Activated CD8-positive, alpha-beta memory T cell treated with anti-CD3 and anti-CD28 coated beads, Interleukin-2, amount 10 ng/mL, durations not matched to agents 7 days and 5 days (primary cell): ENCODE measurements around the gene ATXN2L. TPM values are rescaled to one million over a fixed set of nuclear protein-coding genes. Genes with fewer than 3 reads are reported as not detected.
"Not testable (repeated sequence)": the region's sequence is repeated elsewhere in the genome, so short reads cannot be mapped to it uniquely, and the experiment has no call there.

Source experiments
- ATAC-seq: fragments of 150-1000 bp; cut with Tn5 transposase; one replicate; pipeline ENCODE4 v1.10.0; 2021; ENCODE audit warnings: moderate library complexity
- CTCF ChIA-PET: fragments of 350-600 bp; sonication (Branson Sonifier 250); formaldehyde crosslinking; loops from one replicate; lab custom pipeline; 2021; ENCODE audit warnings: antibody characterized with exemption; lab: Charles Lee
- DNase-seq: peaks from one replicate; pipeline ENCODE4 v3.0.0-alpha.2; 2020
- H3K27ac Mint-ChIP-seq: one replicate; pipeline ENCODE4 v1.8.0; 2021; ENCODE audit warnings: mild to moderate bottlenecking, mixed read lengths
- H3K27me3 Mint-ChIP-seq: one replicate; pipeline ENCODE4 v1.8.0; 2021; ENCODE audit warnings: mixed read lengths
- H3K36me3 Mint-ChIP-seq: one replicate; pipeline ENCODE4 v1.8.0; 2021; ENCODE audit warnings: mild to moderate bottlenecking, mixed read lengths
- H3K4me1 Mint-ChIP-seq: one replicate; pipeline ENCODE4 v1.8.0; 2021; ENCODE audit warnings: mixed read lengths
- H3K4me3 Mint-ChIP-seq: one replicate; pipeline ENCODE4 v1.8.0; 2021; ENCODE audit warnings: mild to moderate bottlenecking, moderate library complexity, mixed read lengths
- H3K9me3 Mint-ChIP-seq: one replicate; pipeline ENCODE4 v1.8.0; 2022; ENCODE audit warnings: low read depth, mixed read lengths
- total RNA-seq, 2 experiments: library from RNA; stranded (reverse); gene quantifications; one replicate each; pipeline ENCODE4 v1.2.3, GENCODE V29; 2021

ATXN2L gene, protein sequence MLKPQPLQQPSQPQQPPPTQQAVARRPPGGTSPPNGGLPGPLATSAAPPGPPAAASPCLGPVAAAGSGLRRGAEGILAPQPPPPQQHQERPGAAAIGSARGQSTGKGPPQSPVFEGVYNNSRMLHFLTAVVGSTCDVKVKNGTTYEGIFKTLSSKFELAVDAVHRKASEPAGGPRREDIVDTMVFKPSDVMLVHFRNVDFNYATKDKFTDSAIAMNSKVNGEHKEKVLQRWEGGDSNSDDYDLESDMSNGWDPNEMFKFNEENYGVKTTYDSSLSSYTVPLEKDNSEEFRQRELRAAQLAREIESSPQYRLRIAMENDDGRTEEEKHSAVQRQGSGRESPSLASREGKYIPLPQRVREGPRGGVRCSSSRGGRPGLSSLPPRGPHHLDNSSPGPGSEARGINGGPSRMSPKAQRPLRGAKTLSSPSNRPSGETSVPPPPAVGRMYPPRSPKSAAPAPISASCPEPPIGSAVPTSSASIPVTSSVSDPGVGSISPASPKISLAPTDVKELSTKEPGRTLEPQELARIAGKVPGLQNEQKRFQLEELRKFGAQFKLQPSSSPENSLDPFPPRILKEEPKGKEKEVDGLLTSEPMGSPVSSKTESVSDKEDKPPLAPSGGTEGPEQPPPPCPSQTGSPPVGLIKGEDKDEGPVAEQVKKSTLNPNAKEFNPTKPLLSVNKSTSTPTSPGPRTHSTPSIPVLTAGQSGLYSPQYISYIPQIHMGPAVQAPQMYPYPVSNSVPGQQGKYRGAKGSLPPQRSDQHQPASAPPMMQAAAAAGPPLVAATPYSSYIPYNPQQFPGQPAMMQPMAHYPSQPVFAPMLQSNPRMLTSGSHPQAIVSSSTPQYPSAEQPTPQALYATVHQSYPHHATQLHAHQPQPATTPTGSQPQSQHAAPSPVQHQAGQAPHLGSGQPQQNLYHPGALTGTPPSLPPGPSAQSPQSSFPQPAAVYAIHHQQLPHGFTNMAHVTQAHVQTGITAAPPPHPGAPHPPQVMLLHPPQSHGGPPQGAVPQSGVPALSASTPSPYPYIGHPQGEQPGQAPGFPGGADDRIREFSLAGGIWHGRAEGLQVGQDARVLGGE
- total RNA-seq, result 100 to 1,000 TPM; 295 to 301 TPM

GRCh38 chr16:28822520-28823290 lies at the start of gene ATXN2L:
ATXN2L (plus strand) TSS chr16:28822999; CDS start chr16:28823260, 261 bp downstream.
- CTCF ChIA-PET, result interaction anchor here (1.1 to 4.7 kb wide), 5 partner anchors 15 to 151 kb away, joined by 3 to 22 read pairs (median 6); partner anchors contain the start of genes SPNS1 and TUFM
- H3K4me1 Mint-ChIP-seq, result peaks cover 49% of the 10 kb centered on the region
- DNase-seq (peak; percentile 97), ATAC-seq (peak; percentile 69)
- H3K9me3 Mint-ChIP-seq, result no peaks in the 10 kb centered on the region
- no peaks in the 10 kb centered on the region for H3K27me3 Mint-ChIP-seq
- peaks cover 40% of the 10 kb centered on the region for H3K36me3 Mint-ChIP-seq
- H3K4me3 Mint-ChIP-seq, result peak within 1 kb of the TSS; percentile 100
- H3K27ac Mint-ChIP-seq, result peak within 1 kb of the TSS; percentile 96

GRCh38 chr16:28781697-28782096 lies 41.1 kb upstream of the ATXN2L start:
- DNase-seq, CTCF ChIA-PET, H3K27me3 Mint-ChIP-seq, H3K4me3 Mint-ChIP-seq, H3K9me3 Mint-ChIP-seq, H3K4me1 Mint-ChIP-seq, H3K27ac Mint-ChIP-seq, ATAC-seq, H3K36me3 Mint-ChIP-seq: not testable (repeated sequence)

GRCh38 chr16:28782357-28782756 lies 40.4 kb upstream of the ATXN2L start:
- H3K4me1 Mint-ChIP-seq, result not testable (repeated sequence)

GRCh38 chr16:28802235-28803019 lies 20.4 kb upstream of the ATXN2L start:
- not testable (repeated sequence) for H3K27ac Mint-ChIP-seq

More at GRCh38 chr16:28782357-28782756, 40.4 kb upstream of the ATXN2L start:
- DNase-seq, ATAC-seq, CTCF ChIA-PET, H3K27ac Mint-ChIP-seq, H3K27me3 Mint-ChIP-seq, H3K4me3 Mint-ChIP-seq, H3K36me3 Mint-ChIP-seq, H3K9me3 Mint-ChIP-seq: not testable (repeated sequence)

DNA sequence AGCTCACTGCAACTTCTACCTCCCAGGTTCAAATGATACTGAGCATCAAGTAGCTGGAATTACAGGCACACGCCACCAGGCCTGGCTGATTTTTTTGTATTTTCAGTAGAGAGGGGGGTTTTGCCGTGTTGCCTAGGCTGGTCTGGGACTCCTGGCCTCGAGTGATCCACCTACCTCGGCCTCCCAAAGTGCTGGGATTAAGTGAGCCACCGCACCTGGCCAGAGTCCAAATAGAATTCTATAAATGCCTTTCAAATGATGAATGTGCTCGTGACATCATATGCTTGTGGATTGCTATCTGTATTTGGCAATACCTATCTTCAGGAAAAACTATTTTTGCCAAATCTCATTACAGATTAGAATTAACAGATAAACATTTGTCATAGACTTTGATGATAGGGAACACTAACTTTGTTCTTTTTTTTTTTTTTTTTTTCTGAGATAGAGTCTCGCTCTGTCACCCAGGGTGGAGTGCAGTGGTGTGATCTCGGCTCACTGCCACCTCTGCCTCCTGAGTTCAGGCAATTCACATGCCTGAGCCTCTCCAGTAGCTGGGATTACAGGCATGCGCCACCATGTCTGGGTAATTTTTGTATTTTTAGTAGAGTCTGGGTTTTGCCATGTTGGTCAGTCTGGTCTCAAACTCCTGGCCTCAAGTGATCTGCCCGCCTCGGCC lies 15.2 kb upstream of the ATXN2L start:
- H3K9me3 Mint-ChIP-seq, H3K27me3 Mint-ChIP-seq, H3K36me3 Mint-ChIP-seq, ATAC-seq, DNase-seq, H3K4me1 Mint-ChIP-seq, CTCF ChIA-PET, H3K27ac Mint-ChIP-seq, H3K4me3 Mint-ChIP-seq: not testable (repeated sequence)

More at GRCh38 chr16:28802235-28803019, 20.4 kb upstream of the ATXN2L start:
- H3K4me1 Mint-ChIP-seq, H3K36me3 Mint-ChIP-seq, H3K9me3 Mint-ChIP-seq, CTCF ChIA-PET, H3K27me3 Mint-ChIP-seq: not testable (repeated sequence)
- peak overlapping the region; percentile 51 for H3K4me3 Mint-ChIP-seq
- ATAC-seq (peak; percentile 92), DNase-seq (peak; percentile 77)

DNA sequence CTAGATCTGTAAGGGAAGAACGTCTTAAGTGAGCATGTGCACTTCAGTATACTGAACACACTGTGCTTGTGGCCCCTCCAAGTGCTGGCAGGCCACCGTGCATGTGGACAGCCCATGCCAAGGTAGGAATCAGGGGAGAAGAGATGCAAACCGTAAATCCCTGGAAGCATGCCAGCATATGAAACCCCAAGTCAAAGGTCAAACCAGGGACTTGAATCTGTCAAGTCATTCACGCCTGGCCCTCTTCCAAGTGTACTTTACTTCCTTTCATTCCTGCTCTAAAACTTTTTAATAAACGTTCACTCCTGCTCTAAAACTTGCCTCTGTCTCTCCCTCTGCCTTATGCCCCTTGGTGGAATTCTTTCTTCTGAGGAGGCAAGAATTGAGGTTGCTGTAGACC lies 2.8 kb upstream of the ATXN2L start:
- CTCF ChIA-PET, result no interaction called here
- H3K36me3 Mint-ChIP-seq, result peaks cover 15% of the 10 kb centered on the region
- no peak overlapping the region for H3K4me3 Mint-ChIP-seq
- no peaks in the 10 kb centered on the region for H3K27me3 Mint-ChIP-seq
- no peaks in the 10 kb centered on the region for H3K9me3 Mint-ChIP-seq
- H3K27ac Mint-ChIP-seq, result no peak overlapping the region
- DNase-seq (no peak), ATAC-seq (no peak)
- H3K4me1 Mint-ChIP-seq, result peaks cover 24% of the 10 kb centered on the region

- peaks cover 29% of the 10 kb centered on the region for H3K4me1 Mint-ChIP-seq
- H3K36me3 Mint-ChIP-seq, result peaks cover 20% of the 10 kb centered on the region
- H3K27me3 Mint-ChIP-seq, DNase-seq, H3K9me3 Mint-ChIP-seq, ATAC-seq, H3K27ac Mint-ChIP-seq, H3K4me3 Mint-ChIP-seq: not testable (repeated sequence)
- CTCF ChIA-PET, result interaction anchor here (2.7 kb wide), 1 partner anchor 26 kb away, joined by 22 read pairs; the partner anchor contains the start of gene TUFM
Observed at GRCh38 chr16:28820546-28820945, 2.3 kb upstream of the ATXN2L start.

DNA sequence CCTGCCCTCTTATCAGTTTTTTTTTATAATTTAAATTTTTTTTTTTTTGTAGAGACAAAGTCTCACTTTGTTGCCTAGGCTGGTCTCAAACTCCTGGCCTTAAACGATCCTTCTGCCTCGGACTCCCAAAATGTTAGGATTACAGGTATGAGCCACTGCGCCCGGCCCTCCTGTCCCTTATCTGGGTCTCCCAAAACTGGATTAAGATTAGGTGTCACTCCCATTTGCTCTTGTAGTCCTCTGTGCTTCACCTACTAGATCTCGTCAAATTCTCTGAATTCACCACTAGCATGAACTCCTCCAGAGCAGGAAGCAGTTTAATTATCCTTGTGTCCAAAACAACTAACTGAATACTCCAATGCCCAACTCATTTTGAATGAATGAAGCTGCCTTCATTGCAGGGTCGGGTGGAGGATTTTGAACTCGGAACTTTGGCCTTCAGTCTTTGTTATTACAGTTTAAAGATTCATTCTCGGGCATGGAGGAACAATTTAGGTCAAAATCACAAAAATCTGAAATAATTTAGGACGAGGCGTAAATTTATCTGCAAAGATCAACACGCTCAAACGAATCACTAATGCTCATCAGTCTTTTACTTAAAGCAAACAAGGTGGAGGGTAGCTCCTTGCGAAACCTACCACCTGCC lies 802 bp upstream of the ATXN2L start:
- Mint-ChIP-seq H3K4me3 (peak overlapping the region; percentile 81), H3K36me3 (peaks cover 33% of the 10 kb centered on the region)

GRCh38 chr16:28823291-28823872 lies 583 bp downstream of the ATXN2L start:
- Mint-ChIP-seq H3K36me3 (peaks cover 46% of the 10 kb centered on the region), H3K9me3 (no peaks in the 10 kb centered on the region), H3K4me1 (peaks cover 52% of the 10 kb centered on the region), H3K27me3 (no peaks in the 10 kb centered on the region), H3K27ac (peak overlapping the region; percentile 96), H3K4me3 (peak overlapping the region; percentile 100)
- ATAC-seq, result no peak
- no peak for DNase-seq
- CTCF ChIA-PET, result interaction anchor here (1.3 to 4.7 kb wide), 3 partner anchors 15 to 121 kb away, joined by 6 to 22 read pairs (median 22); partner anchors contain the start of gene TUFM

More for the DNA sequence above, 802 bp upstream of the ATXN2L start:
- Mint-ChIP-seq H3K27me3 (no peaks in the 10 kb centered on the region), H3K27ac (peak overlapping the region; percentile 86), H3K9me3 (no peaks in the 10 kb centered on the region), H3K4me1 (peaks cover 43% of the 10 kb centered on the region)
- DNase-seq, result no peak
- CTCF ChIA-PET, result interaction anchor here (1.1 to 4.7 kb wide), 5 partner anchors 16 to 152 kb away, joined by 3 to 22 read pairs (median 6); partner anchors contain the start of genes SPNS1 and TUFM
- ATAC-seq, result no peak

DNA sequence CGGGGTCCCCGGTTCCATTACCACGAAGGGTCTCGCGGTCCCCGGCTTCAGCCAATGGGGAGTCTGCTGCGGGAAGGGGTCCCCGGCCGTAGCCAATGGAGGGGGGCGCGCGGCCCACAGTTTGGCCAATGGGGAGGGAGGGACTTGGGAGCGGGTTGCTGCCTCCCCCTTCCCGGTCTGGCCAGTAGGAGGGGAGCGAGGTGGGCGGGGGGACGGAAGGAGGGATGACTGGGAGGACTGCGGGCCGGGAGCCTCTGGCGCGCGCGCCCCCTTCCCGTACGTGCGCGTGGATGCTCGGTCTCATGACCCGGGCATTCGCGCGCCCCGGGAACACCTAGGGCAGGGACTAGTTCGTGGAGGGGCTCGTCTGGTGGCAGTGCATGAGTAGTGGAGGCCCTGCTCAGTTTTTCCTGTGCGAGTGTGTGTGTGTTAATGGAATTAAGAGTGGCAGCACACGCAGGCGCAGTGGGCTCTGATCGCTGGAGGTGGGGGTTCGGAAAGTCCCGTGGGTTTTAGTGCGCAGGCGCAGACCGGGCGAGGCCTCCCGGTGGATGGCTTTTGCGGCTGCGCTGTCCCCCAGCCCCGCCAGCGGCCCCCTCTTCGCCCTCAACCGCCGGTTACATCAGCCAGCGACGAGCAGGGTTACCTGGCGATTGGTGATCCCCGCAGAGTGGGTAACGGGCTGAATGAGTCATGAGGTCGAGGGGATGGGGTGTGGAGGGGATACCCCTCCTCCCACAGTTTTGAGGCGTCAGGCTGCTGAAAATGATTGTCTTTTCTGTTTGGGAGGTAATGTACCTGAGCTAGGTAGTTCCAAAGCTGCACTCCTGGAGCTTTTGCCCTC lies 1.3 kb downstream of the ATXN2L start:
- Mint-ChIP-seq H3K4me1 (peaks cover 52% of the 10 kb centered on the region), H3K36me3 (peaks cover 51% of the 10 kb centered on the region), H3K27ac (peak overlapping the region; percentile 96), H3K27me3 (no peaks in the 10 kb centered on the region), H3K9me3 (no peaks in the 10 kb centered on the region), H3K4me3 (peak overlapping the region; percentile 100)
- ATAC-seq (peak; percentile 79), DNase-seq (peak; percentile 99)
- CTCF ChIA-PET, result interaction anchor here (0.6 to 4.7 kb wide), 3 partner anchors 30 to 120 kb away, joined by 3 to 22 read pairs (median 3); no protein-coding TSS in a partner anchor
